Measurements from ENCODE around the gene FHL2.
"Not testable (repeated sequence)": the region's sequence is repeated elsewhere in the genome, so short reads cannot be mapped to it uniquely, and the experiment has no call there.

Gene FHL2

DNA sequence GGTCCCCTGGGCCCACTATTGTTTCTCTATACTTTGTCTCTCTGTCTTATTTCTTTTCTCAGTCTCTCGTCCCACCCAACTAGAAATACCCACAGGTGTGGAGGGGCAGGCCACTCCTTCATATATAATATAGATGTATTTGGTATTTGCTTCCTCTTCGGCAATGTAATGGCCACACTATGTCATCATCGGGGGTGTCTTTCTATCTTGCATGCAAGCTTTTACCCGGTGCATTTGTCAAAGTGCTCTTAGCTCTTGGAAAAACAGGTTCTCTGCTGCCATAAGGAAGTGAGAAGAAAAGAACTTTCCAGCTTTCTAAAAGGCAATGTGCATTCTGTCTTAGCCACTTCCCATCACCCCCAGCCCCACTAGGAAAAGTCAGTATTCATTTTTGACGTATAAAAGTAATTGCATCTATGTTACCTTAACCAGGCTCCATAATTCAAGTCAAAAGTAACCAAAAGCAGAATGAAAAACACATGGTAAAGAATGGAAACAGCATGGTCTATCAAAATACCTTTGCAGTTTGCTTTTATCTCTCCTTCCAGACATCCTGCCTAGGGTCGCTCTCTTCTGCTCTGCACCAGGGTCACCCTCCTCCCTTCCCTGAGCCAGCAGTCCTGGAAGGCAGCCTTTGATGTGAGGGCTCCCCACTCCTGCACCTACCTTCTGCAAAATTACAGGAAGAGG lies 27.2 kb upstream of the FHL2 start:
- Histone ChIP-seq H3K9ac (no peak overlapping the region), H2AFZ (no peak overlapping the region), H3K27me3 (ENCODE audit: control insufficient read depth, insufficient read depth, low read length) (no peaks in the 10 kb centered on the region), H3K36me3 (ENCODE audit: control insufficient read depth, insufficient read depth, low read length) (no peaks in the 10 kb centered on the region), H3K79me2 (no peaks in the 10 kb centered on the region), H3K4me2 (ENCODE audit: low read length) (no peak overlapping the region), H3K27ac (no peak overlapping the region), H3K9me3 (ENCODE audit: control insufficient read depth, low read length) (no peaks in the 10 kb centered on the region), H3K4me3 (ENCODE audit: low read depth, low read length) (no peak overlapping the region), H3K4me1 (no peaks in the 10 kb centered on the region)
- TF ChIP-seq, protein P1, sequence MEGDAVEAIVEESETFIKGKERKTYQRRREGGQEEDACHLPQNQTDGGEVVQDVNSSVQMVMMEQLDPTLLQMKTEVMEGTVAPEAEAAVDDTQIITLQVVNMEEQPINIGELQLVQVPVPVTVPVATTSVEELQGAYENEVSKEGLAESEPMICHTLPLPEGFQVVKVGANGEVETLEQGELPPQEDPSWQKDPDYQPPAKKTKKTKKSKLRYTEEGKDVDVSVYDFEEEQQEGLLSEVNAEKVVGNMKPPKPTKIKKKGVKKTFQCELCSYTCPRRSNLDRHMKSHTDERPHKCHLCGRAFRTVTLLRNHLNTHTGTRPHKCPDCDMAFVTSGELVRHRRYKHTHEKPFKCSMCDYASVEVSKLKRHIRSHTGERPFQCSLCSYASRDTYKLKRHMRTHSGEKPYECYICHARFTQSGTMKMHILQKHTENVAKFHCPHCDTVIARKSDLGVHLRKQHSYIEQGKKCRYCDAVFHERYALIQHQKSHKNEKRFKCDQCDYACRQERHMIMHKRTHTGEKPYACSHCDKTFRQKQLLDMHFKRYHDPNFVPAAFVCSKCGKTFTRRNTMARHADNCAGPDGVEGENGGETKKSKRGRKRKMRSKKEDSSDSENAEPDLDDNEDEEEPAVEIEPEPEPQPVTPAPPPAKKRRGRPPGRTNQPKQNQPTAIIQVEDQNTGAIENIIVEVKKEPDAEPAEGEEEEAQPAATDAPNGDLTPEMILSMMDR (IDR thresholded peaks at IDR 0.05), result no peak

DNA sequence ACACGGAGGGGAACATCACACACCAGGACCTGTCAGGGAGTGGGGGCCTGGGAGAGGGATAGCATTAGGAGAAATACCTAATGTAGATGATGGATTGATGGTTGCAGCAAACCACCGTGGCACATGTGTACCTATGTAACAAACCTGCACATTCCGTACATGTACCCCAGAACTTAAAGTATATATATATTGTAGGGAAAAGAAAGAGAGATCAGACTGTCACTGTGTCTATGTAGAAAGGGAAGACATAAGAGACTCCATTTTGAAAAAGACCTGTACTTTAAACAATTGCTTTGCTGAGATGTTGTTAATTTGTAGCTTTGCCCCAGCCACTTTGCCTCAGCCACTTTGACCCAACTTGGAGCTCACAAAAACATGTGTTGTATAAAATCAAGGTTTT lies 26.0 kb upstream of the FHL2 start:
- not testable (repeated sequence) for H3K27me3 ChIP-seq (ENCODE audit: control insufficient read depth, insufficient read depth, low read length); H3K27ac ChIP-seq

GRCh38 chr2:105422801-105423200 lies 23.9 kb upstream of the FHL2 start:
- no peaks in the 10 kb centered on the region for H3K9me3 ChIP-seq (ENCODE audit: control insufficient read depth, low read length)
- no peak overlapping the region for H3K4me2 ChIP-seq (ENCODE audit: low read length)
- H3K27ac ChIP-seq, result no peak overlapping the region
- H2AFZ ChIP-seq, result no peak overlapping the region
- no peaks in the 10 kb centered on the region for H3K27me3 ChIP-seq (ENCODE audit: control insufficient read depth, insufficient read depth, low read length)
- H3K4me1 ChIP-seq, result no peaks in the 10 kb centered on the region
- H3K79me2 ChIP-seq, result no peaks in the 10 kb centered on the region
- no peak overlapping the region for H3K9ac ChIP-seq
- H3K36me3 ChIP-seq (ENCODE audit: control insufficient read depth, insufficient read depth, low read length), result no peaks in the 10 kb centered on the region
- H3K4me3 ChIP-seq (ENCODE audit: low read depth, low read length), result no peak overlapping the region
- TF ChIP-seq, protein P1 (IDR thresholded peaks at IDR 0.05), result no peak

More for the DNA sequence above, 26.0 kb upstream of the FHL2 start:
- not testable (repeated sequence) for H3K9ac ChIP-seq; H3K4me3 ChIP-seq (ENCODE audit: low read depth, low read length); H3K4me2 ChIP-seq (ENCODE audit: low read length); H3K36me3 ChIP-seq (ENCODE audit: control insufficient read depth, insufficient read depth, low read length); H3K4me1 ChIP-seq; H2AFZ ChIP-seq; H3K9me3 ChIP-seq (ENCODE audit: control insufficient read depth, low read length); H3K79me2 ChIP-seq

- Histone ChIP-seq H2AFZ (no peak overlapping the region), H3K4me3 (ENCODE audit: low read depth, low read length) (no peak overlapping the region), H3K9ac (no peak overlapping the region), H3K4me1 (no peaks in the 10 kb centered on the region), H3K36me3 (ENCODE audit: control insufficient read depth, insufficient read depth, low read length) (no peaks in the 10 kb centered on the region), H3K27ac (no peak overlapping the region), H3K9me3 (ENCODE audit: control insufficient read depth, low read length) (no peaks in the 10 kb centered on the region), H3K79me2 (no peaks in the 10 kb centered on the region), H3K4me2 (ENCODE audit: low read length) (no peak overlapping the region), H3K27me3 (ENCODE audit: control insufficient read depth, insufficient read depth, low read length) (no peaks in the 10 kb centered on the region)
- TF ChIP-seq, protein P1 (IDR thresholded peaks at IDR 0.05), result no peak
Measured at GRCh38 chr2:105421053-105421452, 22.2 kb upstream of the FHL2 start.

- H3K27ac ChIP-seq, result no peak overlapping the region
- no peaks in the 10 kb centered on the region for H3K27me3 ChIP-seq (ENCODE audit: control insufficient read depth, insufficient read depth, low read length)
- H3K9ac ChIP-seq, result no peak overlapping the region
- no peak overlapping the region for H3K4me3 ChIP-seq (ENCODE audit: low read depth, low read length)
- H3K36me3 ChIP-seq (ENCODE audit: control insufficient read depth, insufficient read depth, low read length), result no peaks in the 10 kb centered on the region
- H2AFZ ChIP-seq, result no peak overlapping the region
- no peak overlapping the region for H3K4me2 ChIP-seq (ENCODE audit: low read length)
- H3K4me1 ChIP-seq, result no peaks in the 10 kb centered on the region
- TF ChIP-seq, protein P1 (IDR thresholded peaks at IDR 0.05), result no peak
- no peaks in the 10 kb centered on the region for H3K79me2 ChIP-seq
- no peaks in the 10 kb centered on the region for H3K9me3 ChIP-seq (ENCODE audit: control insufficient read depth, low read length)
Measured at GRCh38 chr2:105418522-105418921, 19.7 kb upstream of the FHL2 start.
